HG02763 (cell line): Measurements from ENCODE around the gene CDH2.

Experiments used
- ATAC-seq: cut with Tn5 transposase; IDR thresholded peaks from one replicate; pipeline ENCODE4 v1.9.1; 2021; ENCODE audit warnings: mild to moderate bottlenecking, moderate library complexity; ENCODE audit not compliant: unreplicated experiment

CDH2 gene

GRCh38 chr18:28176948-28177827, at the start of gene CDH2:
CDH2 (minus strand) TSS chr18:28177130; CDS start chr18:28177022, 108 bp downstream.
- no peak for ATAC-seq

- ATAC-seq: no peak
Measured at GRCh38 chr18:28212060-28212459, 35.1 kb upstream of the CDH2 start.

DNA sequence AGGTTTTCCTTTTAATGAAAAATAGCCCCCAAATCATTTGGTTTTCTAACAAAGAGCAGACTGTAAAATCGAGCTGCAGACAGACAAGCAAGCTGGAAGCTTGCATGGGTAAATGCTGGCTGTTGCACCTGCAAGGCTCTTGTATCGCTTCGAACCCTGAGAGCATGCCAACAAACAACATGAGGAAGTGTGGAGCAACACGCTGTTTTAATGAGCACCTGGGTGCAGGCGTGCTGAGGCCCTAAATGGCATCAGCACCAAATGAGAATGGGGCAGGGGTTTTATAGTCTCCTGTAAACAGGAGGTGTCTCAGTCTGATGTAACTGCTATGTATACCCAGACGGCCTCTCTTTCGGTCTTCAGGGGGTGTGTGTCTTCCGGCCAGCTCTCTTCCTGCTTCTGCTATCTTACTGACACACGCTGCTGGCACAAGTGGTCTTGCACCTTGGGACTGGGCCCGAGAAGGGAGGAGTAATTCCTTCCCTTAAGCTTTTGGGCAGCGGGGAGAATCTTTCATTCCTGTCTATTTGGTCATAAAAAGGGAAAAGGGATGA, 31.9 kb upstream of the CDH2 start:
- no peak for ATAC-seq

DNA sequence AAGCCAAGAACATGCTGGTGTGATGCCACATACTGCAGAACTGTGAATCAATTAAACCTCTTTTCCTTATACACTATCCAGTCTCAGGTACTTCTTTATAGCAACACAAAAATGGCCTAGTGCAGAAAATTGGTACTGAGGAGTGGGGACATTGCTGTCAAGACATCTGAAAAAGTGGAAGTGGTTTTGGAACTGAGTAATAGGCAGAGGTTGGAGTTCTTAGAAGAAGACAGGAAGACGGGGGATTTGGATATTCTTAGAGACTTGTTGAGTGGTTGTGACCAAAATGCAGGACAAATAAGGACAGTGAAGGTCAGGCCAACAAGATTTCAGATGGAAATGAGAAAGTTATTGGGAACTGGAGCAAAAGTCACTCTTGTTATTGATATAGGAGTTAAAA, 31.3 kb upstream of the CDH2 start:
- no peak for ATAC-seq

GRCh38 chr18:28204154-28204553, 27.2 kb upstream of the CDH2 start:
- ATAC-seq: no peak

DNA sequence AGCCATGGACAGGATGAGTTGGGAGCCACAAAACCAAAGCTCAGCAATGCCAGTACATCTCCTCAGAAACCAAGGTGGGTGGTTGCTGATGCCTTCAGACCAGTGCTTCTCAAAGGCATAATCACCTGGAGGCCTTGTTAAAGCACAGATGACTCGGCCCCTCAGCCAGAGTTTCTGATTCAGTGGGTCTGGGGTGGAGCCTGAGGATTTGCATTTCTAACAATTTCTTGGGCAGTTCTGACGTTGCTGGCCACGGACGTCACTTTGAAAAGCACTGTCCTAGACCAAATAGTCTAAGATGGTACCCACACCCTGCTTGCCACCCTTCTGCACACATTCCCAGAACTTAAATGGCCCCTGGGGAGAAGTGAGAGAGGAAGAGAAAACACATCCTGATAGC, 24.1 kb upstream of the CDH2 start:
- no peak for ATAC-seq

DNA sequence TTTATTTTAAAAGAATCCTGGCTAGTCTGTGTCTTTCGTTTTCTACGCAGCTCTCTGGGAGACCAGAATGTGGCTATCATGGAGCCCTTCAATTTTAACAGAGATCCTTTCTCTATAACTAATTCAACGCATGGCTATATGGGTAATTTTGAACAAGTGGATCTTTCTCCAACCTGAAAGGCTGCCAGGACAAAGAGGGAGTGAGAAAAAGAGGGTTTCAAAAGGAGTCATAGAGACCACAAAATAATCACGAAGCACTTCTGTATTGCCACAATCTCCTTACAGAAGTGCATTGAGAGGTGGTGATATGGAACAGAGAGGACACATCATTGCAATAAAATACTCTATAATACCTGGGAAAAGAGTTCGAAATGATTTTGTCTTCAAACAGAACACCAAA, 21.7 kb upstream of the CDH2 start:
- no peak for ATAC-seq

DNA sequence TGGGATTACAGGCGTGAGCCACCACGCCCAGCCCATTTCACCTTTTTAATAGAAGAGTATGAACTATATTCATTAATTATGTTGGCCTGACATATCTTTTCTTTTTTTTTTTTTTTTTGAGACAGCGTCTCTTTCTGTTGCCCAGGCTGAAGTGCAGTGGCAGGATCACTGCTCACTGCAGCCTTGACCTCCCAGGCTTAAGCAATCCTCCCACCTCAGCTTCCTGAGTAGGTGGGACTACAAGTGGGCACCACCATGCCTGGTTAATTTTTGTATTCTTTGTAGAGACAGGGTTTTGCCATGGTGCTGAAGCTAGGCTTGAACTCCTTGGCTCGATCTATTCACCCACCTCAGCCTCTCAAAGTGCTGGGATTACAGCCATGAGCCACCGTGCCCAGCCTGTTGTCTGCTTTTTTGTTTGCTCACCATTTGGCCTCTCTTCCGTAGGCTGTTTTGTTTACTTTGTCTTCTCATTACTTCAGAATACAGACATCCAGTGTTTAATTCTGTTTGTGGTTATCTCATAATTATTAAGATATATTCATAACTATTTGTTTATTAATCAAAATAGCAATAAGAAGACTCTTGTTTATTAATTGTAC, 16.3 kb upstream of the CDH2 start:
- ATAC-seq: no peak

- ATAC-seq: peak; percentile 66
Measured at GRCh38 chr18:28189400-28190239, 12.7 kb upstream of the CDH2 start.

DNA sequence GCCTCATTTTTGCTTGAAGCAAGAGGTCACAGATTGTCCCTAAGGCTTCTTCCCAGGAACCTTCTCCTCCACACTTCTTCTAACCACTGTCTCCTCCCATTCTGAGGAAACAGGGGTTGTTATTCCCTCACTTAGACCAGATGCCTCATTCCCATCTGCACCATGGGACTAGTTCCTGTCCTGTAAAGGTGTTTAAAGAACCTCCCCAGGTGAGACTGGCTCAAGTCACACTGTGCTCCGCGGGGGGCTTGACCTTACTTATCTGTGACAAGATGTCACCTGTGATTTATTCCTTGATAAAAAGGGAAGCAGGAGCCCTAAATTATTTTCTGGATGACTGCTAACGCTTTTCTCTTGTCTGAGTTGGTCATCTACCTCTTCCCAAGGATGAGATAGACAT, 8.2 kb upstream of the CDH2 start:
- no peak for ATAC-seq

DNA sequence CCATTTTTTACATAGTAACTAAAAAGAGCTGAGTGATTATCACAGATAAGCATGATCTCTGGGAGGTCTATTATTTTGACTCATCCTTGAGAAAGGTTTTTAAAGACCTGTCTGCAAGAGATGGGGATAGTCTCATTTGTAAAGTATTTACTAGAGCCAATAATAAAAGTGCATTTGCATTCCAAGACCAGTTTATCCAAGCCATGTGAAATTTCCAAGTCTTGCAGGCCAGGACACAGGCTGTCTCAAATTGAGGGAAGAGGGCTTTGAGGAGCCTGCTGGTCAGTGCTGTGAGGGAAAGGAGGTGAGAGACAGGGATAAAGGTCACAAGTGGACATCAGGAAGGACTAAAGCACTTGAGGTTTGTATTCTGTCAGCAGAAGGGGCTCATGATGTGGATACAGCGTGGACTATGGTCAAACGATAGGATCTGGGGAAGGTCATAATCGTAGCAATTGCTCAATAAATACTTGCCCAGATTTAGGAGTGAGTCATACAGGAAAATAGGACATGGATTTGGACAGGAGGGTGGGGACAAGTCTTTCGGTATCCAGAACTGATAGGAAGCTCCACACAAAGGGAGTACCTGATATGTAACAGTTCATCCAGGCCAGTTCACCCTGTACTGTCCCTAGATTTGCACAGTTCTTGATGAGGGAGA, 6.6 kb upstream of the CDH2 start:
- no peak for ATAC-seq

DNA sequence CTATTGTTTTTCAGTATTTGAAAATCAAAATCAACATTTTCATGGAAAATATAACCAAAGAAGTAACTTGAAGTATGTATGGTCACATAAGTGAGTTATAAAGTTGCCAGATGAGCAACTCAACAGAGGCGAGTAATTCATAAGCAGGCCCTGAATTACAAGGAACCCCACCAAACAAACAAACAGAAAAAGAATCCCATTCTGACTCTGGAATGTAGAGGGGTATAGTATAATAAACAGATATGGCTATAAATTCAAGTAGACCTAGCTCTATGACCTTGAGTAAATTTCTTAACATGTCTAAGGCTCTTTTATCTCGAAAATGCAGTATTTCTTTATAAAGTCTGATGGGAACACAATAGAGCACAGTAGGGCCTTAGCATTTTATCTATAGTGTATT, 4.7 kb upstream of the CDH2 start:
- ATAC-seq: no peak

DNA sequence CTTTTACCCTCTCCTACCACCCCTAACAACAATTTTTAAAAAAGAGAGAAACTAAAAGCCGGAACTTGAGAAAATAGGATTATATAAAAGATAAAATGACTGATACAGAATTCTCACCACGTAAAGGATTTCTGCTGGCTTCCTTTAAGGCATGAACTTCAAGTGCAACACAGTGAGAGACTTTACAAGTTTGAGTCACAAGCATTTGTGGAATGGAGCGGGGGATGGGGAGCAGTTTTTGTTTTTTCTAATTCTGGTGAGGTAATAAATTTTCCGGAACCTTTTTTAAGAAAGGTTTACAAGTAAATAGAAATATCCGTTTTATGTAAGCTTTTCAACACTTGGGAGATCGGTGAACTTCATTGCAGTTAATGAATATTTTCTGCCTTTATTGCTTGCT, 1.8 kb upstream of the CDH2 start:
- no peak for ATAC-seq

- ATAC-seq: no peak
Measured at GRCh38 chr18:28177828-28178635, 1.1 kb upstream of the CDH2 start.

DNA sequence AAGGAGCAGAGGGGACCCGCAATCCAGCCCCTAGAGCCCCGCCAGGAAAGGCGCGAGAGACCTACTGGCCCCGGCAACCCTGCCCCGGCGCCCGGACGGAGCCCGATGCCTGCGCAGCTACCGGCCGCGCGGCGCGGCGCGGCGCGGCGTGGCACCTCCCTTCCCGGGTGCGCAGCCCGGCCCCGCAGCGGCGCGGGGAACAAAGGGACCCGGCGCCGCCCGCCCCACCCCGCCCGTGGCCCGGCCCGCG, 307 bp downstream of the CDH2 start:
- no peak for ATAC-seq

DNA sequence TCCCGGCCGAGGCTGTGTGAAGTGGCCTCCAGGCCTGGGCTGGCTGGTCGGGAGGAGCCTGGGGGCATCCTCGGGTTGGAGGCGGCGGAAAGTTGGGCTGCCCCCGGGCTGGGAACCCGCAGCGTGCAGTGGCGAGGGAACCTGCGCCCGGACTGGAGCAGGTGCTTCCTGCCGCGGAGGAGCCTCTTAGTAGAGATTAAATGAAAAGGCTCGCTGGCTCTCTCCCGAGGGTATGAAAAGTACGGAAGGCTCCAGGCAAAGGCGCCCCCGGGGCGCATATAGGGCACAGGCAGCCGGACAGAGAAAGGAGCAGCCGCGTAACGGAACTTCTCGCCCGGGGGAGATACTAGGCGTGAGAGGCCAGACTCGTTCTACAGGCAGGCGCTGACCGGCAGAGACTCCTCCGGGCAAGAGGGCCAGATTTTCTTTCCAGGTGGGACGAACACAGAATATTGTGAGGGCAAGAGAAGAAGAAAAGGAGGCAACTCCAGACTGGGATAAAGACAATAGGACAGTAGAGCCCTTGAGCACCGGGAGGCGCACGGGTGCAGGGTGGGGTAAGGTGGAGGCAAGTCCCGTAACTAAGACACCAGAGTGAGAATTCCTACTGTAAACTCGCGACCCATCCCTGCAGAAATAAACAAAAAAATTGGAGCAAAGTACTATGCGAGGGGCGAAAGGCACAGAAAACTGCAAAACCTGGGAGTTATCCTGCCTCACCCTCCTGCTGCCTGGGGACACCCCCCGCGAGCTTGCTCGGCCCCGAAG, 816 bp downstream of the CDH2 start:
- no peak for ATAC-seq

GRCh38 chr18:28175150-28175929, 1.6 kb downstream of the CDH2 start:
- no peak for ATAC-seq

DNA sequence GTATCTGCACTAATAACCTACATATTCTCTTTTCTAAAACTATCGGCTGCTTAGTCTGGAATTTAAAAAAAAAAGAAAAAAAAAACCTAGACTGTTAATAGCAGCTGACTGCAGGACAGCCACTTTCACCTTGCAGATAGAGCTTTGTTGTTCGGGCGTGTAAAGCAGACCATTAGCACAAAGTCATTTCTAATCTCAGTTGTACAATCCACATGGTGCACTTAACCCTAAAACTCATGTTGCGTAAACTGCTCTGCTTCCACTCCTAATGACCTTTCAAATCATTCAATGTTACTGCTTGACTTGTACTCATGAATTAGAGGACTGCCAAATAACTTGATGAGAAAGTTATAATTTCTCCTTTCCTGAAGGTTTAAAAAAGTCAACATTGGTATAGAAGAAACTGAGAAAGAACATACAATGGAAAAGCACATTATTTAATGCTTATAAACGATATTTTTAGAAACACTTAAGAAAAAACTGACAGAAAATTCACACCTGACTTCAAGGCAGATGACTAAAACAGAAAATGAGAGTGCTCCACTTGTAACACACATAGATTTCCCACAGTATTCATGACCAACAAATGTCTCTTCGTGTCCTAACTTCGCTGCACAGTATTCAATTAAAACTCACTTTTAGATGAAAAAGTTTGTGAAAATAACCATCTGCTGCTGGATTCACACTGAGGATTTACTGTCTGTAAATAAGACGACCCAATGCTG, 2.6 kb downstream of the CDH2 start:
- ATAC-seq: no peak
